ENCODE measurements around the gene MX1.

MX1 gene

DNA sequence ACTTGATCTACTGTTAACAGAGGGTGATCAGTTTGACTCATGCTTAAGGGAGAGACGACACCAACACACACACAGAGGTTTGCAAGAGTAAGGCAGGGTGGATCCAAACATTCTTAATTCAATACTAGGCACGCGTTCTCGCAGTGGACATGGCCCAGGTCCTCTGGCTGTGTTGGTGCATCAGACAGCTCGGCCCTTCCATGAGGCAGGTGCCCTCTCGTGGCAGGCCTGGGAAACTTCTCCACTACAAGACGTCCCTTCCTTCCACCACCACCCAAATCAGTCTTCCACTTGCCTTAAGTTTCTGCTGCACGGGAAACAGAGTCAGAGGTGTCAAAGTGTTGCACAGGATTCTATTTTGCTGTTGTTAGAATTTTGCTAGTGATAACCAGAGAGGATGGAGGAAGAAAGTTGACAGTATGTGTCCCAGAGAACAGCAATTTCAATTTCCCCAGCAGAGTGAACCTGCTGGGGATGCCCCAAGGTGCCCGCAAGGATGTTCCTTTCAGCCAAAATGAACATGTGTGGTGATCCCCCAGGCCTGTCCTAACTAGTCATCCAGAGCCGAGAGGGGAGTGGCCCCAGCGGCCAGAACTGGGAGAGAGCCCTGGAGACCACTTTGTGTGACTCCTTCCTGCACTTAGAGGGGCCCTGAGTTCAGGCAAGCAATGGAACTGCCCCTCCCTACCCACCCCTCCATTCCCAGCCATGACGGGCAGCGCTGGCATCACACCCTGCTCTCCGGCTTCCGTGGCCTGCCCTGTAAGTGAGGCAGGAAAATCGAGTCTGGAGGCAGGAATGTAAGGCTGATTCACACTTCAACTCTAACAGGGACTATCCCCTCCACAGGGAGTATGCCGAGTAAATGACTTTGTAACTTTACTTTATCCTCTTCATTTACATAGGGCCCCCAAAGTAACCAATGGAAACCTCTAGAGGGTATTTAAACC, 34.8 kb downstream of the MX1 start:
- DNase-seq (ENCODE audit: low read depth): peak; percentile 21

DNA sequence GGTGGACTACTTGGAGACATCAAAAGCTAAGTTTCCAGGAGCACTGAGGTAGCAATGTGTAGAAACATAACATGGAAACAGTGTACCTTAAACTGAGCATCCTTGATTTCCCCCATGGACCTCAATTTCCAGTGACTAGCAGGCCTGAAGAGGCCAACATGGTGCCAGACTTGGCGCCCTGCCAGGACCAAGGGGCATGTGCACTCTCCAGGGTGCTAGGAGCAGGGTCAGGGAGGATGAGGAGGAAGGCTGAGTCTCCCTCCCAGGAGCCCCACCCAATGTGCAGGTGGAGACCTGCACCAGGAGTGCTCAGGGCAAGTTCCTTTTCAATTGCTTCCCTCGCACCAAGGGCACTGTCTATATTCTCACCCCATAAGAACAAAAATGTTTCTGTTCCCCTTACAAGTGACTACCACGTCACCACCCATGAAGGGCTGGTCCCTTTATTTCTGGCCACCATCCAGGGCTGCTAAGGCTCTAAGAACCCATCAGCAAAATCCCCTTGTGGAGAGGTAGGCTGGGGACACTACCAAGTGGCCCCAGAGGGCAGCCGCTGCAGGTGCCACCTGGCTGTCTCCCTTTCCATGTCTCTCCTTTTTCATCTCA, 39.2 kb downstream of the MX1 start:
- no peak for DNase-seq (ENCODE audit: low read depth)

DNA sequence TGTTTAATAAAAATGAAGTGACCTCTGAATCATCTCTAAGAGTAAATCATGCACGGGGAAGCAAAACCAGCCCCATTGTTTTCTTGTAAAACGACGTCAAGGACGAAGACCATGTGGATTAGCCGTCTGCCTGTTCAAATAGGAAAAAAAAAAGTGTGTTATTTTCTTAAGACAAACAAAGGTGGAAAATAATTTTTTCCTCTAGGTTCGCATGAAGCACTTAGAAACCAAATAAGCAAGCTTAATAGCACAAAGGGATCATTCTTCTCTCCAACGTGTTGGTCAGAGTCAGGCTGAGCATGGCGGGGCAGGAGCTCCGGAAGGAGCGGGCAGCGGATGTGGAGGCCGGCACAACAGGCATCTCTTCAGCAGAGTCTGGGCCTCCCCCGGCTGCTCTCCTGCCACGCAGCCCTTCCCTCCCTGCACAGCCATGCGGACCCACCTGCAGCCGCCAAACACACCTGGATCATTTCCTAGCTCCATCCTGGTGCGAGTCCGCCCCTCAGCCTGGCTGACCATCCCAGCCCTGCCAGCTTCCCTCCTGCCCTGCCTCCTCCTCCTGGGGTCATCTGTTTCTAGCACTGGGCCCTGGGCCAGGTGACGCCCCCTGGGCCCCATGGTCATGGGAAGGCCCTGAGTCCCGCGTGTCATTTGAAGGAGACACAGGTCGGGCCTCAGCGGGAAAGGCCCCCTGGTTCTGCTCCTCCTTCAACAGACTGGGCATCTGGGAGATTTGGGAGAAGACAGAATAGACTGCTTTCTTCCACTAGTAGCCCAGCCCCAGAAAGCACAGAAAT, 40.2 kb downstream of the MX1 start:
- DNase-seq (ENCODE audit: low read depth): no peak

DNA sequence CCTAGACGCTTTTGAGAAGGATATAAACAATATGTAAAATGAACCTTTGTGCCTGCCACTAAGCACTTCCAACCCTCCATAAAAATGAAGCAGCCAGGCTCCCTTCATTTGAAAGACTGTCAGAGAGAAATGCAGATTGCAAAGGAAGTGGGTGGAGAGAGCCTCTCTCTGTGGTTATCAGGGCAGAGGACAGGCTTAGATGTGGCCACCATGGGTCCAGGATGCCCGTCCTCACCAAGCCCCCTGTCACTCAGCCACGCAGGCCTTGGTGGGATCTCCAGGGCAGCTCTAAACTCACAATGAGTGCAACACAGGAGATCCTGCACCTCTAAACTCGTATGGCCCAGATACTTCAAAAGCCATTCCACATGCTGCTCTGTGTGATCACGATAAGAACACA, 44.0 kb downstream of the MX1 start:
- DNase-seq (ENCODE audit: low read depth): no peak

GRCh38 chr21:41472753-41473548, 46.9 kb downstream of the MX1 start:
- no peak for DNase-seq (ENCODE audit: low read depth)

GRCh38 chr21:41475714-41476420, 49.8 kb downstream of the MX1 start:
- no peak for DNase-seq (ENCODE audit: low read depth)

GRCh38 chr21:41477641-41478318, 51.7 kb downstream of the MX1 start:
- no peak for DNase-seq (ENCODE audit: low read depth)

DNA sequence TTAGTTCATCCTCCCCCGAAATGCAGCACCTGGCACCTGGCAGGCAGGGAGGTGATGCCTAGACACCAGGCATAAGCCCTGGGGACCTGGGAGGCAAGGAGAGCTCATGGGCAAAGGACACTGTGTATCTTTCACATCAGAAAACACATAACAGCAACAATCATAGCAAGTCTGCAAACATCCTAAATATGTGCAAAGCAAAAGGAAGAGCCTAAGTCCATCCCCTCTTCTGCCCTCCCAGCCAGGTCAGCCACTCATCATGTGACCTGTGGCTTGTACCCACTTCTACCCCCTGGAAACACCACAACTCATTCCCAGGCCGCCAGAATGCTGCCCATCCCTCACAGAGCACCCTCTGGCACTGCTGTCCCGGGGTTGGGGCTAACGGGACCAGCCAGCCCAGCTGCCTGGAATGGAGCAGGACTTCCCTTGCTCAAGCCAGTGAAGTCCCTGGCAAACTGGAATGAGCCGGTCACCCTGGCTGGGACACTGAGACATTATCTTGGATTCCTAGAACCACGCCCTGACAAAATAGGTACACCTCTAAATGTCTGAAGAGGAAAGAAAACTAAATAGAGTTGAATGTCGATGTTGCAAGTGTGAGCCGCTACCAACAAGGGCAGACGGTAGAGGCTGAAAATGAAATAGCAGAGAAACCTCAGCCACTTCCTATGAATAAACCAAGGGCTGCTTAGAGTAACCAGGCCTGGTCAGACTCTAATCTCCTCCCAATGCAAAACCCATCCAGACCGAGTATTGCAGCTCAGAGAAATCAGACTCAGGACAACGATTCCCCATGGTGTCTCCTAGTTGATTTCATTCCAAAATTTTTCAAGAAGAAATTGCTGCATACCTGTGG, 52.5 kb downstream of the MX1 start:
- DNase-seq (ENCODE audit: low read depth): no peak

DNA sequence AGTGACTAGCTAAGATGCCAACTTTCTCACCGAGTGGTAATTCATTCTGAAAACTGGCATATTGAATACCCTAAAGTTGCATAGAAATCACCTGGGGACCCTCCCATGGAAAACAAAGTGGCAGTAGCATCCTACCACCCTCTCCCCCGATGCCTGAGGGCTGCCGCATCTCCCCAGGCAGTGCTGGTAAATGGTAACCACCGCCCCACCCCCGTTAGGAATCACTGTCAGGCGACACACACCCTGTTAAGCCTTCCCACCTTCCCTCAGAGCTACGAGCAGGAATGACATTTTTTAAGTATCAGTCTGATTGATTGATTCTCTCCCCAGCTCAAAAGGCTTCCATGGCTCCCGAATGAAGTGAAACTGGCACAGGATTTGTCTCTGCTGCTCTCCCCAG, 53.6 kb downstream of the MX1 start:
- DNase-seq (ENCODE audit: low read depth): no peak

GRCh38 chr21:41480086-41480690, 54.1 kb downstream of the MX1 start:
- no peak for DNase-seq (ENCODE audit: low read depth)

GRCh38 chr21:41481191-41481590, 55.2 kb downstream of the MX1 start:
- no peak for DNase-seq (ENCODE audit: low read depth)

- DNase-seq (ENCODE audit: low read depth): no peak
Observed at GRCh38 chr21:41482301-41482700, 56.3 kb downstream of the MX1 start.

DNA sequence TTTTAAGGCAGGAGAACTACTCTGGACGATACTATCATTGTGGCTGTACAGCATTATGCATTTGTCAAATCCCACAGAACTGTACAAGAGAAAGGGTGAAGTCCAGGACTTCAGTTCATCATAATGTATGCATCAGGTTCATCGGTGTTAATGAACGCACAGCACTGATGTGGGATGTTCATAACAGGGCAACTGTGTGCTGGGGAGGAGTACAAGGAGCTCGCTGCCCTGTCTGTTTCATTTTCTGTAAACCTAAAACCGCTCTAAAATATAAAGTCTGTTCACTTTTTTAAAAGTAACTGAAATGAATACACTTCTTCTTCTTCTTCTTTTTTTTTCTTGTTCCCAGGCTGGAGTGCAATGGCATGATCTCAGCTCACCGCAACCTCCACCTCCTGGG, 56.9 kb downstream of the MX1 start:
- no peak for DNase-seq (ENCODE audit: low read depth)

DNA sequence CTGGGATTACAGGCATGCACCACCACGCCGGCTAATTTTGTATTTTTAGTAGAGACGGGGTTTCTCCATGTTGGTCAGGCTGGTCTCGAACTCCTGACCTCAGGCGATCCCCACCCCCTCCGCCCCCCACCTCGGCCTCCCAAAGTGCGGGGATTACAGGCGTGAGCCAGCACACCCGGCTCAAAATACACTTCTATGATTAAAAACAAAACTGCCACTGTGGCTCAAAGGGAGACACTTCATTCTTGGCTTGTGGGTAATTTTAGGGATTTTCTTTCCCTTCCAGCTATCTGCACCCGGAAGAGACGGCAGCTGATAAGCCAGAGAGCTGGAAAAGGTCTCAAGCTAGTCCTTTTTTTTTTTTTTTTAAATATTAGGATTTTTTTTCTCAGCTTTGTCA, 57.4 kb downstream of the MX1 start:
- DNase-seq (ENCODE audit: low read depth): no peak

DNA sequence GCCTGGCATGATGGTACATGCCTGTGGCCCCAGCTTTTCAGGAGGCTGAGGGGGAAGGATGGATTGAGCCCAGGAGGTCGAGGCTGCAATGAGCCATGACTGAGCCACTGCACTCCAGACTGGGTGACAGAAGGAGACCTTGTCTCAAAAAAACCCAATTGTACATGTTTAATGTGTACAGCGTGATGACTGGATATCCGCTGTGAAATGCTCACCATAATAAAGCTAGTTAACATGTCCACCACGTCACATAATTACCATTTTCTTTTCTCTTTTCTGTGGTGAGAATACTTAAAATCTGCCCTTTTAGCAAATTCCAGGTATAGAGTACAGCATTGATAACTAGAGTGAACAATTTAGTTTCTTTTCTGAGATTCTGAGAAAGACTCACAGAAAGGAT, 57.9 kb downstream of the MX1 start:
- DNase-seq (ENCODE audit: low read depth): no peak

DNA sequence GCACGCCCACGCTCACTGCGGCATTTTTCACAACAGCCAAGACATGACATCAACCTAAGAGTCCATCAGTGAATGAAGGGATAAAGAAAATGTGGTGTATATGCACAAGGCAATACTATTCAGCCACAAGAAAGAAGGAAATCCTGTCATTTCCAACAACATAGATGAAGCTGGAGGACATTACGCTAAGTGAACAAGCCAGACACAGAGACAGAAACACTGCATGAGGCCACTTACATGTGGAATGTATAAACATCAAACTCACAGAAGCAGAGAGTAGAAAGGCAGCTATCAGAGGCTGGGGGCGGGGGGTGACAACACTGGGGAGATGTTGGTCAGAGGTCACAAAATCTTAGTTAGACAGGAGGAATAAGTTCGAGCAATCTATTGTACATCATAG, 61.0 kb downstream of the MX1 start:
- no peak for DNase-seq (ENCODE audit: low read depth)

DNA sequence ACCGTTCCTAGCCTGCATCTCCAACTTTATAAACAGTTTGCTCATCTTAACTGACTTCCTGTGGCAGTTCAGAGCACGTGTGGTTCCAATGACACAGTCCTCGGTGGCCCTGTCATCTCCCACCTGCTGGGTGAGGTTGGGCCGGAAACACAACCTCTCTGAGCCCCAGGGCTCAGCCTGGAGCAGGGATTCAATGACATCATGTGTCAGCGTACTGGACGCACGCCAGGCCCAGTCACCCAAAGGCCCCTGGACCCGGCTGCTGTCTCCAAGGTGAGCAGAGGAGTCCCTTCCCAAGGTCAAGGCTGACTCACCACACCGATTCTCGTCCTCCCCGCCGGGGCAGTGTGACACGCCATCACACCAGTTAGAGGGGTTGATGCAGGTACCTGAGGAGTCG, 62.0 kb downstream of the MX1 start:
- DNase-seq (ENCODE audit: low read depth): no peak

- DNase-seq (ENCODE audit: low read depth): no peak
Observed at GRCh38 chr21:41489329-41489728, 63.3 kb downstream of the MX1 start.

GRCh38 chr21:41490330-41490729, 64.3 kb downstream of the MX1 start:
- DNase-seq (ENCODE audit: low read depth): no peak

Measured in activated T-cell treated with anti-CD3 and anti-CD28 coated beads for 48 hours (primary cell).